GM18517 (cell line): ENCODE data around the gene SRCAP.

Source experiments
- ATAC-seq: cut with Tn5 transposase; IDR thresholded peaks from one replicate; pipeline ENCODE4 v1.9.1; 2021; ENCODE audit warnings: mild to moderate bottlenecking, moderate library complexity; ENCODE audit not compliant: unreplicated experiment

SRCAP gene

DNA sequence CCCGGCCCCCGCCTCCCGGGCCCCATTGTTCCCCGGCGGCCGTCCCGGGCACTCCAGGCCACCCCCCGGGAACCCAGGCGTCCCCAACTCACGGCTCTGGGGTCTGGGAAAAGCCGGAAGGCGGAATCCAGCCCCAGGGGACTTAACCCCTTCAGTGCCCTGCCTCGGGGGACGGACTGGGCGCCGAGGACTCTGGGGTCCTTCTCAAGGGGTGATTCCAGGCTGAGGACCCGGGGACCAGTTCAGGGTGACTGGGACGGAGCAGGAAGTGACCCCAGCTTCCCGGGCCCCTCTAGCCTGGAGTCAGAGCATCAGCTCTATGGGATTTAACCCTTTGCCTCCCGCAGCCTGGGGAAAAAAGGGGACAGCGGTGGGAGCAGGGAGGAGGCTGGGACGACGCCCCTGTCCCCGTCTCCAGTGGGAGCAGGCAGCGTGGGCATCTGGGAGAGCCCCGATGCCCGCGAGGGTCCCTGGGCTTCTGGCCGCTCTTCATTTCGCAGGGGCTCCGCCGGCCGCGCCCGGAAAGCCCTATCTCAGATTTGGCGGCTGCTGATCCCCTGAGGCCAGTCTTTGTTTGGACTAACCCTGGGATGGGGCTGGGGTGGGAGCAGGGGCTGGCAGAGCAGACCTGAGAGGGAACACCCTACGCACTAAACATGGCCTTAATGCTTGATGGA, 88.1 kb downstream of the SRCAP start, which contains the start of gene ZNF629:
Gene ZNF629 (minus strand): TSS at position 270 of the 677 bp plus-strand sequence. CDS start 2,723 bp downstream, outside the sequence.
- no peak for ATAC-seq

- ATAC-seq, result no peak
Measured at GRCh38 chr16:30787613-30788378, 88.8 kb downstream of the SRCAP start.
